Spinal cord (tissue), 10 donors: ENCODE measurements around the gene PATJ. TPM values are rescaled to one million over a fixed set of nuclear protein-coding genes. Genes with fewer than 3 reads are reported as not detected.
"Not testable (repeated sequence)": the region's sequence is repeated elsewhere in the genome, so short reads cannot be mapped to it uniquely, and the experiment has no call there.

Experiments
- DNase-seq, 6 donors: peaks; one replicate each; pipeline versions ENCODE4 v3.0.0 to v3.0.0-alpha.2; 2013 to 2015; ENCODE audit warnings: low spot score in 6 of 6, low read depth in 4 of 6
- H3K27ac ChIP-seq: one replicate; pipeline ENCODE4 v1.5.1; 2013; ENCODE audit warnings: low read depth, low read length, control low read depth
- H3K27me3 ChIP-seq: one replicate; pipeline ENCODE4 v1.6.1; 2013; ENCODE audit warnings: low read length; ENCODE audit not compliant: control insufficient read depth, insufficient read depth
- H3K36me3 ChIP-seq: one replicate; pipeline ENCODE4 v1.6.1; 2013; ENCODE audit warnings: low read length; ENCODE audit not compliant: control insufficient read depth, insufficient read depth
- H3K4me1 ChIP-seq: one replicate; pipeline ENCODE4 v1.6.1; 2013; ENCODE audit warnings: low read length; ENCODE audit not compliant: control insufficient read depth, insufficient read depth
- H3K4me3 ChIP-seq: one replicate; pipeline ENCODE4 v1.5.1; 2013; ENCODE audit warnings: low read depth, low read length, control low read depth
- H3K9me3 ChIP-seq: one replicate; pipeline ENCODE4 v1.6.1; 2013; ENCODE audit warnings: low read length; ENCODE audit not compliant: control insufficient read depth, insufficient read depth
- WGBS: methylation state at CpG from one replicate; pipeline ENCODE4 v1.1.5; 2013; ENCODE audit warnings: missing lambda C conversion rate; ENCODE audit not compliant: insufficient coverage; 5-methylcytosine and 5-hydroxymethylcytosine counted together
- polyA plus RNA-seq, 2 donors: library from polyadenylated mRNA; unstranded; fragments of 120-200 nt; gene quantifications; one replicate each; pipeline ENCODE4 v1.2.1, GENCODE V29; 2013; ENCODE audit not compliant: insufficient read length in 2 of 2
- total RNA-seq, 2 donors: library from RNA; depleted of rRNA in 1 of 2; stranded (reverse); fragments of 120-200 nt in 1 of 2; fragments of >200 nt in 1 of 2; gene quantifications; one replicate each; pipeline versions ENCODE4 v1.2.3 to v1.2.4, GENCODE V29; 2013 to 2014
- donor health status: healthy.

Gene PATJ
- total and polyA plus RNA-seq, 4 donors = 18.8 to 58.2 (median 37.8) TPM

DNA sequence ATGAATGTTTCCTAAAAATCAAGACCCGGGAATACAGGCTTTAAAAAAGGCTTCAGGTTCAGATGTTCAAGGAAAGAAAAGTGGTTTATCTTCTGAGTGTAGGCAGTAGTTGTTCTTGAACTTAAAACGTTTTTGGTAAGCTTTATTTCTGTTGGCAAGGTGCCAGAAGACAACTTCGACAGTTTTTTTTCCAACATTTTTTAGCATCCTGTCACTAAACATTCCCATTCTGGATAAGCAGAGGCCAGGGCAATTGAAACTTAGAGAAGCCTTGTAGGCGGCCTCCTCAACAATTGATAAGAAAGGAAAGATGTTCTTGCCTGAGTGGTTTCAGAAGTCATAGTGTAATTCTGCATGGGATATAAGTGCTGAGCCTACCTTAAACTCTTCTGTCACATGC, 66.7 kb downstream of the PATJ start:
- DNase-seq = peak in 1 of 6 donors; percentile 8
- no peaks in the 10 kb centered on the region for H3K9me3 ChIP-seq
- no peaks in the 10 kb centered on the region for H3K27me3 ChIP-seq
- no peak overlapping the region for H3K4me3 ChIP-seq
- no peak overlapping the region for H3K27ac ChIP-seq
- H3K36me3 ChIP-seq = no peaks in the 10 kb centered on the region
- WGBS = 81% methylated on average over 3 of the region's 4 CpGs
- no peaks in the 10 kb centered on the region for H3K4me1 ChIP-seq

DNA sequence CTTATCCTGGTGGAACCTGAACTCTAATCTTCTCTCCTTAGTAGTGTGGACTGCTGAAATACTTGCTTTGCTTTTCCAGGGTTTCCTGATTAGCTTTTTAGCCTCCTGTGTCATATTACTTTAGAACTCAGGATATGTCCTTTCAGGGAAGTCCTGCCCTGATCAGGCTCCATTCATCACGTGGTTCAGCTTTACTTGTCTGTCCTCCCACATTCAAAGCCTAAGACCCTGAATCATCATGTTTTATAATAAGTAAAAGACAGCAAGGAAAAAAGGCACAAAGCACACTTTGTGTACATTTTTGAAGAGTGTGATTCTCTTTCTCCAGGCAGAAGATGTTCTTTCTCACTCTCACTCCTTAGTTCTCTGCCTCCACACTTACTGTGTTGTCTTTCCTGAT, 70.6 kb downstream of the PATJ start:
- DNase-seq = no peak
- Histone ChIP-seq H3K4me3 (no peak overlapping the region), H3K36me3 (no peaks in the 10 kb centered on the region), H3K27ac (no peak overlapping the region), H3K9me3 (no peaks in the 10 kb centered on the region), H3K27me3 (no peaks in the 10 kb centered on the region), H3K4me1 (no peaks in the 10 kb centered on the region)
- no CpG with 5 or more reads among the region's 1 CpG for WGBS

- Histone ChIP-seq H3K27ac (no peak overlapping the region), H3K4me3 (no peak overlapping the region), H3K36me3 (no peaks in the 10 kb centered on the region), H3K27me3 (no peaks in the 10 kb centered on the region), H3K4me1 (no peaks in the 10 kb centered on the region), H3K9me3 (no peaks in the 10 kb centered on the region)
- no CpG with 5 or more reads among the region's 3 CpGs for WGBS
- no peak for DNase-seq
Observed at GRCh38 chr1:61816191-61816590, 73.9 kb downstream of the PATJ start.

DNA sequence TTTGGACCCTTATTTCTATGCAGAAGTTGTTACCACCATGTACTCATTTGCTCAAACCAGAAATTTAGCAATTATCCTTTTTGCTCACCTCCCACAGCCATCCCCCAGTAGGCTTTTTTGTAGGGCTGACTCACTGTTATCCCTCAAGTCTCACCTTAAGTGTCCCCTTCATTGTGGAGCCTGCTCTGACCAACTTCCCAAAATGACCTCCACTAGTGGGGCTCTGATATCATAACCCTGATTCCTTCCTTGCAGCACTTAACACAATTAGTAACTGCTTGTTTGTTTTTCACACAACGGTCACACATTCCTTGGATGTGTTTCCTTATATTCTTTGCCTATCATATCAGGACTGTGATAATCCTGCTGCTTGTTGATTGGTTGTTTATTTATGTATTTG, 76.7 kb downstream of the PATJ start:
- H3K27me3 ChIP-seq = no peaks in the 10 kb centered on the region
- no peaks in the 10 kb centered on the region for H3K4me1 ChIP-seq
- H3K36me3 ChIP-seq = no peaks in the 10 kb centered on the region
- H3K27ac ChIP-seq = no peak overlapping the region
- DNase-seq = no peak
- H3K9me3 ChIP-seq = no peaks in the 10 kb centered on the region
- H3K4me3 ChIP-seq = no peak overlapping the region
- WGBS = no CpG with 5 or more reads among the region's 1 CpG

GRCh38 chr1:61819421-61819820, 77.1 kb downstream of the PATJ start:
- WGBS = no CpG with 5 or more reads among the region's 9 CpGs
- Histone ChIP-seq H3K4me1 (no peaks in the 10 kb centered on the region), H3K36me3 (peaks cover 3% of the 10 kb centered on the region), H3K4me3 (no peak overlapping the region), H3K9me3 (no peaks in the 10 kb centered on the region), H3K27me3 (no peaks in the 10 kb centered on the region), H3K27ac (no peak overlapping the region)
- DNase-seq = no peak

- H3K4me1 ChIP-seq = no peaks in the 10 kb centered on the region
- DNase-seq = peak in 2 of 6 donors; percentile 7 to 71
- H3K27me3 ChIP-seq = no peaks in the 10 kb centered on the region
- WGBS = no CpG with 5 or more reads among the region's 1 CpG
- no peaks in the 10 kb centered on the region for H3K9me3 ChIP-seq
- H3K4me3 ChIP-seq = no peak overlapping the region
- H3K36me3 ChIP-seq = peaks cover 3% of the 10 kb centered on the region
- H3K27ac ChIP-seq = no peak overlapping the region
Observed at GRCh38 chr1:61825393-61825792, 83.1 kb downstream of the PATJ start.

GRCh38 chr1:61828805-61829204, 86.5 kb downstream of the PATJ start:
- no CpG with 5 or more reads among the region's 3 CpGs for WGBS
- H3K4me3 ChIP-seq = no peak overlapping the region

GRCh38 chr1:61836649-61837048, 94.4 kb downstream of the PATJ start:
- H3K36me3 ChIP-seq = no peaks in the 10 kb centered on the region
- no peak overlapping the region for H3K4me3 ChIP-seq
- no peaks in the 10 kb centered on the region for H3K27me3 ChIP-seq
- H3K4me1 ChIP-seq = no peaks in the 10 kb centered on the region
- DNase-seq = no peak
- no peak overlapping the region for H3K27ac ChIP-seq
- no peaks in the 10 kb centered on the region for H3K9me3 ChIP-seq
- WGBS = 64% methylated on average over 1 of the region's 3 CpGs

More at GRCh38 chr1:61828805-61829204, 86.5 kb downstream of the PATJ start:
- Histone ChIP-seq H3K27ac (no peak overlapping the region), H3K4me1 (no peaks in the 10 kb centered on the region), H3K27me3 (no peaks in the 10 kb centered on the region), H3K36me3 (peaks cover 3% of the 10 kb centered on the region), H3K9me3 (no peaks in the 10 kb centered on the region)
- no peak for DNase-seq

DNA sequence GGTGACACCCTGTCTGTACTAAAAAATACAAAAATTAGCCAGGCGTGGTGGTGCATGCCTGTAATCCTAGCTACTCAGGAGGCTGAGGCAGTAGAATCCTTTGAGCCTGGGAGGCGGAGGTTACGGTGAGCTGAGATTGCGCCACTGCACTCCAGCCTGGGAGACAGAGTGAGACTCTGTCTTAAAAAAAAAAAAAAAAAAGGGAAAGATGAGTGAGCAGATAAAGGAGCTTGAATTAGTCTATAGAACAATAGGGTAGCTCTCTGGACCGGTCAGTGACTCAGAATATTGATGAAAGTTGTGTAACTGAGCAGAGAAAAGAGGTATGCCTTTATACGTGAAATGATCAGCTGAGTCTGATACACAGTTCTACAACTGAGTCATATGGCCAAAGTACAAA, 95.3 kb downstream of the PATJ start:
- not testable (repeated sequence) for H3K27me3 ChIP-seq, H3K9me3 ChIP-seq, DNase-seq, H3K4me1 ChIP-seq, H3K27ac ChIP-seq, H3K36me3 ChIP-seq, H3K4me3 ChIP-seq
- WGBS = 89% methylated on average over 5 of the region's 6 CpGs

DNA sequence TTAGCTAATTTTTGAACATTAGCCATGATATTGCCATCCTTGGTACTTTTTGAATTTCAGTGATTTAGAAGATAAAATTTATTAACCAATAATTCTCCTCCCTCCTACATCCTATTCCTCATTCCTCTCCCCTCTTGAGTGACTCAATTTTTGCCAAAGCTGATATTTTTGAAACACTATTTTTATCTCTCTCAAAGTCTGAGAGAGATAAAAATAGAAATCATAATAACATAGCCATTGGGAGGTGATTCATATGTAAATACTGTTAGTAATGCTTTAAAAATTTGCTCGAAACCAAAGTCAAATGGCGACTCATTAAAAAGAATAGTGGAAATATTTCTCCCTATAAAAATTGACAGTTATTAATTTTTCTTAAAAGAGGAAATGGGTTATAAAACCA, 97.4 kb downstream of the PATJ start:
- Histone ChIP-seq H3K27me3 (no peaks in the 10 kb centered on the region), H3K9me3 (no peaks in the 10 kb centered on the region), H3K4me3 (no peak overlapping the region), H3K36me3 (no peaks in the 10 kb centered on the region), H3K27ac (no peak overlapping the region), H3K4me1 (no peaks in the 10 kb centered on the region)
- no peak for DNase-seq
- no CpG with 5 or more reads among the region's 2 CpGs for WGBS
